Skin epidermis (tissue), 12 donors: ENCODE data around the gene NUP42.

ENCODE experiments used
- H3K27ac ChIP-seq, 21 experiments: fragments of 200-600 bp; sonication (generic) in 11 of 21; one replicate each; pipeline ENCODE4 v1.5.0; 2020; ENCODE audit warnings: mild to moderate bottlenecking in 3 of 21, inconsistent platforms in 2 of 21, moderate library complexity in 2 of 21
- H3K4me3 ChIP-seq, 7 experiments: fragments of 200-600 bp; sonication (generic) in 2 of 7; one replicate each; pipeline ENCODE4 v1.5.0; 2020; ENCODE audit warnings: inconsistent platforms in 2 of 7, mild to moderate bottlenecking in 2 of 7, moderate library complexity in 1 of 7

The NUP42 gene

DNA sequence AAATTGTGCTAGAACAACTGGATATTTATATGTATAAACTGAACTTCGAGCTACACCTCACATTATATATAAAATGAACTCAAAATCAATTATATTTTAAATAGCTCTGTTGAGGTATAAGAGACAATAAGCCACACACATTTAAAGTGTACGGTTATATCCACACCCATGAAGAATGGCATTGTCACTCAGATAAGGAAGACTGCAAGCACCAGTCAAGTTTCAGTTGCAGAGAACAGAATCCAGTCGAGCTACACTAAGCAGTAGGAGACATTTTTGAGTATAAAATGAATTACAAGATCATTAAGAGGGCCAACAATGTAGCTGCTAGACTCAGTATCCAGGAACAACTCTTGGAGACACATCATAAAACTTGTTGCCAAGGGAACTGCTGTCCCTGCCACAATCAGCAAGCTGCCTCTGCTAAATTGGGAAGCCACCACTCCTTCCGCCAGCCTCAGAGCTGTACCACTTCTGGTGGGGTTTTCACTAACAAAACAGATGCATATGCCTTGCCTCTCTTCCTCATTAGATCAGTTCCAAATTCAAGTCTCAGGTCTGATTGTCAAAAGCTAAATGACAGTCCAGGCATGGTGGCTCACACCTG lies 45.1 kb downstream of the NUP42 start:
- H3K27ac ChIP-seq, result no peak overlapping the region
- no peak overlapping the region for H3K4me3 ChIP-seq

DNA sequence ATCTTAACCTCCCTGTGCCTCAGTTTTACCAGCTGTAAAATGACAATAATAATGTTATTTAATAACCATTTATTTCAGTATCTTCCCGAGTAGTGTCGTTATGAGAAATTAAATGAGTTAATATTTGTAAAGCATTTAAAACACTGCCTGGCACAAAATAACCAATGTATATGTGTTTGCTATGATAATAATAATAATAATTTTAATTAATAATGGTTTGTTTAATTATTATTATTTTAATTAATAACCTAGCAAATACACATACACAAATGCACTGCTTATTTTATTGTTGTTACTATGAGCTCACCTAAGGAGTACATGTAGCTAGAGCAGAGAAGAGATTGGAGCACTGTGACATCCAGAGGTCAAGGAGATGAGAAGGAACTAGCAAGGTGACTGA lies 46.6 kb downstream of the NUP42 start:
- no peak overlapping the region for H3K4me3 ChIP-seq
- no peak overlapping the region for H3K27ac ChIP-seq

DNA sequence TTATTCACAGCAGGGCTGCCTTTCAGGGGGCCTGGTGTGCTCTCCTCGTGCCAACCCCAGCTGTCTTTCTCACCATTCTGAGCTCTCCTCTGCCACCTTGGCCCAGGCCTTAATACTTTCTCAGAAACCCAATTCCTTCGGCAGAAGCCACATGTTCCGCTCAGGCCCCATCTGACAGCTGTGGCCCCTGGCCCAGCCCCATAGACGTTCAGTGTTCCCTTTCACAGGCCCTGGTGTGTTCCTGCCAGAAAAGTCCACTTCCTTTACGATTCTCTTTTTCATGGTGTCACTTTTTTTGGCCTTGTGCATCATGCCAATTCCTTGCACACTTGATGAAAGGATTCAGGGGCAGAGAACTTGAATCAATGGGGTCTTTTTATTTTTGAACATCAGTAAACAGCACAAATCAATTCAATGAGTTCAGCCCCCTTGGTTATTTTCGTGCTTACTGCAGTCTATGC lies 48.8 kb downstream of the NUP42 start:
- H3K4me3 ChIP-seq, result no peak overlapping the region
- no peak overlapping the region for H3K27ac ChIP-seq

DNA sequence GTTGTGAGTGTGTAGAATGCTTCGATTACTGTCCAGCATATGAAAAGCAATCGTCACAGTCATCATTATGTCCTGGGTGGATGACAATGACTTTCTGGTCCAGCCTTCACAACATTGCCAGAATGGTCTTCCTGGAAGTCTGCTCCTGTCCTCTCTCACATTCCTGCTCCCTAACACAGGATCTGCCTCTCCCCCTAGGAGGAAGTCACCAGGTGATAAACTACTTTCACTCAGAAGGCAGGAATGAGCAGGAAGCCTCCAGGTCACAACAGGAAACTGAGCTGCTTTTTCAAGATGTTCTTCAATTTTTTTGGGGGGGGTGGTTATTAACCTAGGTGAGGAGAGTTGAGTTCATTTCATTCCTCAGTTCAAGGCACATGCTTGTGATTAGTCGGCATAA lies 51.1 kb downstream of the NUP42 start:
- Histone ChIP-seq H3K4me3 (no peak overlapping the region), H3K27ac (no peak overlapping the region)

DNA sequence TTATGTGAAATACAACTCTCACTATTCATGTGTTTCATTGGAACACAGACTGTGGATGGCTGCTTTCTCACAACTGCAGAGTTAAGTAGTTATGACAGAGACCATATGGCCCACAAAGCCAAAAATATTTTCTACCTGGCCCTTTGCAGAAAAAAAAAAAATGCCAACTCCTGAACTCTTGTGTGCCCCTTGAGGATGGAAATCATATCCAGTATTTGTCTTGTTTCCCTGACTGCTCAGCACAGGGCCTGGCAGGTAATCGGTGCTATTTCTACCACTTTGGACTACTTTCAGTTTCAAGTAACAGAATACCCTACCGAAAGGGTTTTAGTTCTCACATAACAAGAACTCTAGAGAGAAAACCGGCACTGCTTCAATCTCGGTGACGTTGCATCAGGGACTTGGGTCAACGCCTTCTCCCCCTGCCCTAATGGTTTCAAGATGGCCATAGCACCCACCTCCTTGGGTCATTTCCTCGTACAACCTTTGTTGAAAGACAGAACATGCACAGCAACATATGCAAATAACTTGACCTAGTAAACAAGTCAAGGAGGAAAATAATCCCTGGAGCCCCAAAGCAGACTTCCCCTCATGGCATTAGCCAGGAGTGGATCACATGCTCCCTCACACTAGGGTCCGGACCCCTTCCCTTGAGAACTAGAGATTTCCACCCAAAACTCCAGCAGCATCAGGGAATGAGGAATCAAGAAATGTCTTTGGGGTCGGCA lies 52.9 kb downstream of the NUP42 start:
- H3K4me3 ChIP-seq, result no peak overlapping the region
- H3K27ac ChIP-seq, result peak overlapping the region in 8 of 21 experiments; percentile 5 to 76 (median 42)

DNA sequence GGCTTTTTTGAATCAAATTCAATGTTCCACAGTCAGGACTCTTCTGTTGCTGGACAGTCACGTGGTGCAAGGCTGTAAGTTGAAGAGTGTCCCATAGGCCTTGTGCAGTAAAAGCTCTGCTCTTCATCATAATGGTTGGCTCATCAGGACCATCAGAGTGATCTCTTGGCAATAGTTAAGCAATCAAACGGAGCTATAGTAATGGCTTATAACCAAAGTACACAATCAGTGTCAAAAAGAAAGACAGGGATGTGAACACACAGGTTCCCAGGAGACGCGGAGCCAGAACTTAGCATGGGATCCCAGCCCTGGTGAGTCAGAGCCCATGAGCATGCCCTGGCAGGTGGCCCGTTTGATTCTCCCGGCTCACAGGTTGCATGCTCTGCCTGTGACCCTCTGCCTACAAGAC lies 54.0 kb downstream of the NUP42 start:
- H3K27ac ChIP-seq, result peak overlapping the region in 4 of 21 experiments; percentile 36 to 76 (median 63)
- H3K4me3 ChIP-seq, result no peak overlapping the region

DNA sequence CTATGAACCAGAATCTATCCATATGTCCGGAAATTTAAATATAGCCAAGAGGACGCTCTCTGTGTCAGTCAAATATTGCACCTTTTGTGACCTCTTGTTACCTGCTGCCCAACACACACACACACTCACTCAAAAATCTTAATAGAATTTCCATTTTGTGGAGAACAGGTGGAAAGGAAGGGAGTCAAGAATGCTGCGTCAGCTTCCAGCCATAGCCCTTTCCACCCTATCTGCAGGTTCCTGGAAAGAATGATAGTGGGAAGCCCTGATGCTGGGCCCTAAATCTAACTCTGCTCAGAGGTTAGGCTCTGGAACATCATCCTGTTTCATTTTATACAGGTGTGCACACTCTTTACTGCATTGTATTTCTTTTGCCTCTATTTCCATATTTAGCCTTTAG lies 55.2 kb downstream of the NUP42 start:
- H3K4me3 ChIP-seq, result no peak overlapping the region
- peak overlapping the region in 3 of 21 experiments; percentile 14 to 82 (median 35) for H3K27ac ChIP-seq

DNA sequence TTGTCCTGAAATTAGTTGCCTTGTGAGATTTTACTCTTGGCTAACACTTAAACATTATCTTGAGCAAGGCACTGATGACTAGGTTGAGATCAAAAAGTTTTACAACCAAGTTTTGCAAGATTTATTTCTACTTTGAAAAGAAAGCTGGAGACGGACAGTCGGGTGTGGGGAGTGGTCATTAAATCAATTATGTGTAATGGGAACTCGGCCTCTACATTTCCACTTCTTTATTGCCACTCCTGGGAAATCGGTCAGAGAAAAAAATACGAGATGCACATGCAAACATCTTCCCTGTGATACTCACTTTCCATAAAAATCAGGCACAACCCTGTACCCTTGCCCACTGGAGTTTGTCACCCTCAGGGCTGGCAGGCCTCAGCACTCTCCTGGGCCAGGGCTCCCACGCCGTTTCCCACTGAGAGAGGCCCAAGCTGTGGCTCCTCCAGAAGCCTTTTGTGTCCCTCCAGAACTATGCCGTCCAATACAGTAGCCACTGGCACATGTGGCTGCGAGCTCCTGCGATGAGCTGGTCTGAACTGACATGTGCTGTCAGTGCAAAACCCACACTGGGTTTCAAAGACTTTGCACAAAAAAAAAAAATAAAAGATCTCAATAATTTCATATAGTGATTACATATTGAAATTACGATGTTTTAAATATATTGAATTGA lies 57.3 kb downstream of the NUP42 start:
- H3K27ac ChIP-seq, result peak overlapping the region in 2 of 21 experiments; percentile 9 to 30

DNA sequence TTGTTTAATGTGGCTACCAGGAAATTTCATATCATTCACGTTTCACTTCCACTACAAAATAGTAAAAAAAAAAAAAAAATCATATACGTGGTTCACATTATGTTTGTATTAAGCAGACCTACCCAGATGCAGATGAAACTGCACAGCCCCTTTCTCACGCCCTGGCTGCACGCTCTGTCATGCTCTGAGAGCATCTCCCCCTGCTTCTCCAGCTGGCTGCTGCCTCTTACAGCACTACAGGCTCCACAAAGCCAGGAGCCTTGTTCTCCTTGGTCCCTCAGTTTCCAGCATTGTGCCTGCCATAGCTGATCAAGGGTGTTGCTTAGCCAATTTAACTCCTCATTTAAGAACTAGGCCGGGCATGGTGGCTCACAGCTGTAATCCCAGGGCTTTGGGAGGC lies 57.9 kb downstream of the NUP42 start:
- Histone ChIP-seq H3K4me3 (no peak overlapping the region), H3K27ac (no peak overlapping the region)

More for the DNA sequence above, 57.3 kb downstream of the NUP42 start:
- no peak overlapping the region for H3K4me3 ChIP-seq

DNA sequence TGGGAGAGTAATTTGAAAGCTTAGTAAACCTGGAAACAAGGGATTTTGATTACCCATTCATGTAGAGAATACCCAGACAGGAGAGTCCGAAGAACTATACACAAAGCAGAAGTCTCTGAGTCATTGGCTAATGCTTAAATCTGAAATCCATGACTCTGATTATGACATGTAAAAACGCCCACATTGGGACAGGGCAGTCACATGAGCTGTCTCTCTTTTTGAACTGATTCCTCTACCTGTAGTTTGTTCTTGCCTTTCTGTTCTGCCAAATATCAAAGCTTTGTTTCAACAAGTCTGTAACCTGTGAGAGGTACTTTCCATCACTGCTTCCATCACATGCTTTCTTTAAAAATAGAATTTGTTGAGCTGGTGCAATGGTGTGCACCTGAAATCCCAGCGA lies 60.5 kb downstream of the NUP42 start:
- Histone ChIP-seq H3K27ac (peak overlapping the region in 11 of 21 experiments; percentile 7 to 79 (median 68)), H3K4me3 (no peak overlapping the region)

DNA sequence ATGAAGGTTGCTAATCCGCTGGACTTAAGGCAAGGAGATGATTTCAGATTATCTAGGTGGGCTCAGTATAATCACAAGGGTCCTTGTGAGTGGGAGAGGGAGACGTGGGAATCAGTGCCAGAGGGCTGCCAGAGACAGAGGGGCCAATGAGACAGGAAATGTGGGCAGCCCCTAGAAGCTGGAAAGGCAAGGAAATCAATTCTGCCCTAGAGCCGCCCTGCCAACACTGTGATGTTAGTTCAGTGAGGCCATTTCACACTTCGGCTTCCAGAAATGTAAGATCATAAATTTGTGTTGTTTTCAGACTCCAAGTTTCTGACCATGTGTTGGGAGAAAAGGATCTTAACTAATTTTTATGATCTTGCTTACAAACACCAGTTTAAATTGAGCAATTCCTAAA lies 61.1 kb downstream of the NUP42 start:
- Histone ChIP-seq H3K4me3 (no peak overlapping the region), H3K27ac (peak overlapping the region in 18 of 21 experiments; percentile 28 to 79 (median 68))

DNA sequence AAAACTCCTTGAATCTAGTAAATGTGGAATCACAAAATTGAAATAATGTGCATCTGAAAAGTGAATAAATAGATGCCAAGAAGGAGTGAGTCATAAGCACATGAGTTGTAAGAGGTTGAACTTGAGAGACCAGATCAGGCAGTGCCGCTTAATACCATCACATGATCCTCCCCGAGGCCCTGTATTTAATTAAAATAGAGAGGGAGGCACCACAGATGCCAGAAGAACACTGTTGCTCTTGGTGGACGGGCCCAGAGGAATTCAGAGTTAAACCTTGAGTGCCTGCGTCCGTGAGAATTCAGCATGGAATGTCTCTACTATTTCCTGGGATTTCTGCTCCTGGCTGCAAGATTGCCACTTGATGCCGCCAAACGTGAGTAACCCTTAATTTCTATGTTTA lies 64.7 kb downstream of the NUP42 start, which contains the start of gene GPNMB:
GPNMB (plus strand) TSS at position 221 of the 400 bp plus-strand sequence; CDS start at position 304, 83 bp downstream.
- Histone ChIP-seq H3K27ac (peak within 1 kb of the TSS; percentile 61 to 94 (median 85)), H3K4me3 (peak within 1 kb of the TSS; percentile 33 to 62 (median 48))

DNA sequence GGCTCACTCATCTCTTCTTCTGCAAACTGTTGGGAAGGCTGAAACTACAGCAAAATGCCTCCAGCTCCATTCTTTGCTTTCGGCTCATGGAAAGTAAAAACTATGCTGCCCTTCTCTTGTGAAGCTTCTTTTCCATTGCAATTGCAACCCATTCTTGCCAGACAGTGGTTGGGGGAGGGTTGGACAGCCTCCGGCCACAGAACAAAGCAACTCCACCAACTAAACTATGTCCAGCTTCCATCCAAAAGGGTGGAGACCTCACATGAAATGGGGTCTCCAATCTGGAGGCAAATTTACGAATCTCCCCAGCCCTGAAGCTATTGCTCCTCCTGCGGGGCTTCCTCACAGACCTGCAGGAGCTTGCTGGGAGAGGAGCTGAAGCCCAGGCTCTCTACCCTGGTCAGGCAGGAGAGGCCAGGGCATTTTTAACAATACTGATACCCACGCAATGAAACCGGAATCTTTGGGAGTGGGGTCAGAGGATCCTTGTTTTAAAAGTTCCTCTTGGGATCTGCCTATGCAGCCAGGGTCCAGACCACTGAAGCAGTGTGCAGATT lies 65.3 kb downstream of the NUP42 start:
- Histone ChIP-seq H3K4me3 (peak overlapping the region; percentile 33 to 62 (median 48)), H3K27ac (peak overlapping the region; percentile 61 to 94 (median 85))

DNA sequence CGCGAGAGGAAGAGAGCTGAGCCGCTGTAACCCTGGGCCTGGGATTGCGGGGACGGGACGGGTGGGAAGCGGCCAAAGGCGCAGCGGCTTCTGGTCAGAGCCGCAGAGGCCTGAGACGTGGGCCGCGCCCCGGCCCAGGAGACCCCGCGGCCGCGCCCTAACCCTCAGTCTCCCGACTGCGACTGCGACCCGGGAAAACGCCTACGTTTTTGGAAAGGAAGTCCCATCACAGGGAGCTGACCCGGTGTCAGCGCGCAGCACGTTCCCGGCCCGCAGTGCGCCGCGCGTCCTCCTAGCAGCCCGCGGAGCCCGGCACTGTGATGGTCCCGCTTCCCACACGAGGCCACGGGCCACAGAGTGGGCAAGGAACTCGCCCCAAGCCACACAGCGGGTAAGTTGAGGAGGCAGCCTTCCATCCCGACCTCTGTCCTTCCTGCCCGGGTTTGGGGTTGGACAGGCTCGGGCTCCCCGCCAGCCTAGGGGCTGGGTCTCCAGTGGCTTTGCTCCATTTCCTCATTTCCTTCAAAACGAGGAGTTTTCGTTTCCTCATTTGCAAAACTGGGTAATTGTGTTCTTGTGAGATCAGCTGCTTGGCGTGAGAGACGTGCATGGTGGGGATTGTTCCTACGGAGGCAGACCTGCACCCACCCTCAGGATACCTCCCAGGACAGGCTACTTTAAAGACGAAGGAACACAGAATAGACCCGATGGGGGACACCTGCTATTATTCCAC lies 65.9 kb downstream of the NUP42 start:
- Histone ChIP-seq H3K27ac (peak overlapping the region; percentile 61 to 94 (median 85)), H3K4me3 (peak overlapping the region; percentile 33 to 62 (median 48))

DNA sequence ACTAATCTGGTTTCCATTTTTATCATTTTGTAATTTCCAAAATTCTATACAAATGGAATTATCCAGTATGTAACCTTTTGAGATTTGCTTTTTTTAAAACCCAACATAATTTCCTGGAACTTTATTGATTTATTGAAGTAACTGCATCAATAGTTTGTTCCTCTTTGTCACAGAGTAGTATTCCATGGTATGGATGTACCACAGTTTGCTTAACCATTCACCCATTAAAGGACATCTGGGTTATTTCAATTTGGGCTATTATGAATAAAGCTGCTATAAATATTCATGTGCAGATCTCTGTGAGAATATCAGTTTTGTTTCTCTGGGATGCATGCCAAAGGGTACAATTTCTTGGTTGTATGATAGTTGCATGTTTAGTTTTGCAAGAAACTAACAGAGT lies 67.6 kb downstream of the NUP42 start:
- Histone ChIP-seq H3K4me3 (no peak overlapping the region), H3K27ac (no peak overlapping the region)
